ENCODE data around the gene ANO2.

ANO2 gene

DNA sequence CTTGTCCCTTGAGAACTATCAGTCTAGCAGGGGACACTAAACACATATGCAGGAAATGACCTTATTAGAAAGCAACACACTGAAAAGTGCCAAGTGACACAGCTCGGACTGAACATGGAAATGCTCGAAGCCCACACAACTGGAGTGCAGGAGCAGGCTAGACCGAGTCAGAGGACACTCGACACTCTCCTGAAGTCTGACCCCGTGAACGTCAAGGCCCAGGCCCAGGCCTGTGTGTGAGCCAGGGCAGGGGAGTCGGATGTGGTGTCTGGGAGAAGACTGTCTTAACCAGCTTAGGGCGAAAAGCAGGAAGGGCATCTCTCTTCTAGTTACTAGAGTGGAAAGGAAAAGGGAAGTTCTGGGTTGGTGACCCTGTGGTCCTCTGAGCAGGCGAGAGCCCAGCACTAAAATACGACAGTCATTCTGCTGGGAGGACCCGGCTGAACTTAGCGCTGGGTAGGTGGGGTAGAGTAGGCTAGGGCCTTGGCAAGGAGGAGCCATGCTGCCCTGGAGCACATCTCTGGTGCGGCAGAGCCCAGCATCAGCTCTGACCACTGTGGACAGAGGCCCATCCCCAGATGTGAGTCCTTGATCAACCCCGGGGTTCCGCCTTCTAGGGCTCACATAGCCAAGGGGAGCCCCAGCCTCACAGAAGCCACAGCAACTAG, 420.2 kb downstream of the ANO2 start:
- DNase-seq: no peak

DNA sequence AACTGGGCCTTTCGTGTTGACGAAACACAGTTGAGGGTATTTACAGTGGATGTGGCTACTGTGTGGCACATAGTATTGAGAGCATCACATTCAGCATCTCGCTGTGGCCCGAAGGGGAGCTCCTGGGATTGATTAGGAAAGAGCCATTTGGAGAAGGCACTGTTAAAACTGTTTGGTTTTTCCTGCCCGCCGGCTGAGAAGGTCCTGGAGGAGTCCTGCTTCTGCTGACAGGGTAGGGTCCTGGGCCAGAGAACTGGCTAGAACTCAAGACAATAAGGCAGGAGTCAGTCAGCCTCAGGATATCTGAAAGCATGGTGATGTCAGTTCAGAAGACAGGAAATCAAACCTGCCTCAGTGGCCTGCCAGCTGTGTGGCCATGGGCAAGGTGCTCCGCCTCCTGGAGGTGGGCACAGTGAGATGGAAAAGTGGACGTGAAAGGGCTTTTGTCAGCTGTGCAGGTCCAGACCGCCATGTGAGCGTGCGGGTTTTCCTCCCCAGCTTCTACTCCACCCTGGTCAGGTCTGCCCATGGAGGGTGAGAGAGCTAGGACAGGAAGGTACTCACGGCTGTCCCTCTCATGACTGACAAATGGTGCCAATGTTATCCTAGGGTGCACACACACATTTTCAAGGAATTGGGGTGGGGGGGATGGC, 420.8 kb downstream of the ANO2 start:
- no peak for DNase-seq

DNA sequence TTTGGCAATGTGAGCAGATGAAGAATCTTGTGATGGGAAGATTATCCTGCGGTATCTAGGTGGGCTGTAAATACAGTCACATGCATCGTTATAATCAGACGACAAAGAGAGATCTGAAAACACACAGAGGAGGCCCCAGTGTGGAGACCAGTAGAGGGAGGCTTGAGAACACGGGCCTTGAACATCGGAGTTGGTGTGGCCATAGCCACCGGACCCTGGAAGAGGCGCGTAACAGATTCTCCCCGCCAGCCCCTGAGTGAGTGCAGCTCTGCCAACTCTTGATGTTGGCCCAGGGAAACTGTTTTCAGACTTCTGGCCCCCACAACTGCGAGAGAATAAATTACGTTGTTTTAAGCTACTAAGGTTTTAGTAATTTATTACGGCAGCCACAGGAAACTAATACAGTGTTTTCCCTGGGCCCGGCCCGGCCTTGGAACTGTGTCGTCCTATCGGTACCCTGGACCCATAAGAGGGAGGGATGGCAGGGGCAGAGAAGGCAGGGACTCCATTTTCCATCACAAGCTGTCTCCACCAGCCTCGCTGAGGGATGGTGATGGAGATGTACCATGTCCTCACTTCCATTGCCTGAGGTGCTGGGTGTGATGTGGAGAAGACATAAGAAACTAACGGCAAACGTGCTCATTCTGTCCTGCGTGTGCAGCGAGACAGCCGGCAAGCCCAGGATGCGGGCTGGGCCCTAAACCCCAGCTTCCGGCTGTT, 421.5 kb downstream of the ANO2 start:
- DNase-seq: no peak

DNA sequence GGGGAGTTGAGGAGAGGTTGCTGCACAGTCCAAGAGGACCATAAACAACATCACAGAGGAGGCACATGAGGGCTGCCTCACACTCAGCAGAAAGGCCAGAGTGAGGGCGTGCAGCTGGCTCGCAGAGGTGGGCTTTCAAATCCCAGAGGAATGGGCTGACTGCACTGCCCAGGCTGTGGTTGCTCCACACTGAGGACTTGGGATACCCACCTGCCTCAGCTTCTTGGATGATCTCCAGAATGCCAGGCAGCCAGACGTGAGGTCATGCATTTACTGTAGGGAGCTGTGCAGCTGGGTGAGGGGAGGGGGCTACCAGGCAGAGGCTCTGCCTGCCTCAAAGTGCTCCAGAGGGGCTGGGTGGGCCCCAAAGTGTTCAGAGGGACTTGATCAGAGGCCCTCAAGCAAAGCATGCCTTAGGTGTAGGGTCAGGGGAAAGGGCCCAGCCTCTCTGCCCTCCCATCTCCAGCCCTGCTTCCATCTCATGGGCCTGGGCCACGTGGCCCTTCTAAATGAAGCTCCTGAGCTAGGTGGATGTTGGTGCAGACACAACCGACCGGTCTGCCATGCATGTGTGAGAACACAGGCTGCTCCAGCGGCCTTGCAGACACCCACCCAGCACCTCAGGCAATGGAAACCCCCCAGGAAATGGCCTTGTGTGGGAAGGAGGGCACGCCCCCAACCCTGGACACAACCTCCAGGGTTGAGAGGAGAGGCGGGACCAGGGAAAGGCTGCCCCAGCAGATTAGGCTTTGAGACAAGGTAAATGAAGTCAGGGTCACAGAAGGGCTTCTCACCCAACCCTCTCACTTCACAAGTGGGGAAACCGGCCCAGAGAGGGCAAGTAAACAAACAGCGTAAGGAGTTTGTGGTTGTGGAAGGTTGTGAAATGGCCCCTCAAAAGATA, 422.4 kb downstream of the ANO2 start:
- DNase-seq: no peak

DNA sequence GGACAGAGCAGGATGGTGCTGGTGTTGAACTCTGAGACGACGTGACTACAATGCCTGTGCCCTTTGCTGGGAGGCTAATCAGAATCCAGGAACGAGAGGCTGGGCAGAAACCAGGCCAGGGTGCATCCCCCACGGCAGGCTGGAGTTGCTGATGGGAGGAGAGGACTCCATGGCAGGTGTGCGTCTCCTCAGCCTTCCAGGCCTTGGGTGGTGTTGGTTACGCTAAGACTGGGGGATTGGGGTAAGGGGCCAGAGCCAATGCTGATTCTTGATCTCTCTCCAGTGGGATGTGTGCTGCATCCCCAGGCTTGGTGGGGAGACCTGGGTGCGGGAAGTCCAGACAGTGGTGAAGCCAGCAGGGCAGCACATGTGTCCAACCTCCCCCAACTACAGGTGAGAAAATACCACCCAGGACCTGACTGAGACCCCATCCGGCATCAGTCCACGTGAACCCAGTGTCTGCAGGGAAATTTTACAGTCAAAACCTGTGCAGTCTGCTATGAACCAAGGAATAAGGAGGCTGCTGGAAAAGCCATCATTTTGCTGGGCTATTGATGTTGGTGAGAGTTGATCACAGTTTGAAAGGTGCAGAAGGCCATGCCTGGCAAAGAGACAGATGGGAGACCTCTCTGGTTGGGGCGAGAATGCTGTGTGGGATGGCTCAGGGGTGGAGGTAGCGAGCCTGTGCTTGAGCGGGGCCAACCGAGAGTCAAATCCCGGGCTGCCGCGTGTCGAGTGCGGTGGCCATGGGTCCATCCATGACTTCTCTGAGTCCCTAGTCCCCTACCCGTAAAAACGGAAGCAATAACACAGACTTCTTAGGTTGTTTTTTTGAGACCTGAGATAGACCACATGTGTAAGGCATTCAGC, 423.4 kb downstream of the ANO2 start:
- no peak for DNase-seq

DNA sequence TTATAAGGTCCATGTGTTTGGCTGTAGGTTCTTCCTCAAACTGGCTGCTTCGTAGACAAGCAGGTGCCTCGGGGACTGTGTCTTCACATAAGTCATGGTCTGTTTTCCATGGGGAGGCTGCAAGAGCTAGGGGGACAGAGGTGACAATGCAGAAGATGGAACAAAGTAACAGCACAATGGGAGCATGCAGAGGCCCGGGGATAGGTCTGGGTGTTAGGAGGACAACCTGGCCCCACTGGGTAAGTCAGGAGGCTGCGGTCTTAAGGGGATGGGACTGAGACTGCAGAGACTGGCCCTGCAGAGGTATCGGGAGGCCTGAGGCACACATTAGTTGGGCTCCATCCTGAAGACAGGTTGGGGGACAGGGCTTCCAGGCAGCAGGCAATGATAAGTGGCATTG, 424.2 kb downstream of the ANO2 start:
- no peak for DNase-seq

DNA sequence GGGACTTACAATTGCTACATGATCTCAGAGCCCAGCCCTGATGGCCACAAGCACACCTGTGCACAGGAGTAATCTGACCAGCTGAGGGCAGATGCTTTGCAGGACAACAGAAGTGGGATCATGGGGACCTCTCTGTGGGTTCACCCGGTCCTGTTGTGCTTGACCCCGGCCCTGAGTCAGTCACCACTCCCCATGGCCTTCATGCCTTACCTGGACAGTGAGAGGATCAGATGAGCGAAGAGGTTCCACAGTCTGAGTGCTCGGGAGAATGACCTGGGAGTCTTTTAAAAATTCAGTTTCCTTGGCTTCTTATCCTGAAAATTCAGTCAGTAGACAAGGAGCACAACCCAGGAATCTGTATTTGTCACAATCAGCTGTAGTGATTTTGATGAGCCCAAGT, 425.0 kb downstream of the ANO2 start:
- DNase-seq: no peak

DNA sequence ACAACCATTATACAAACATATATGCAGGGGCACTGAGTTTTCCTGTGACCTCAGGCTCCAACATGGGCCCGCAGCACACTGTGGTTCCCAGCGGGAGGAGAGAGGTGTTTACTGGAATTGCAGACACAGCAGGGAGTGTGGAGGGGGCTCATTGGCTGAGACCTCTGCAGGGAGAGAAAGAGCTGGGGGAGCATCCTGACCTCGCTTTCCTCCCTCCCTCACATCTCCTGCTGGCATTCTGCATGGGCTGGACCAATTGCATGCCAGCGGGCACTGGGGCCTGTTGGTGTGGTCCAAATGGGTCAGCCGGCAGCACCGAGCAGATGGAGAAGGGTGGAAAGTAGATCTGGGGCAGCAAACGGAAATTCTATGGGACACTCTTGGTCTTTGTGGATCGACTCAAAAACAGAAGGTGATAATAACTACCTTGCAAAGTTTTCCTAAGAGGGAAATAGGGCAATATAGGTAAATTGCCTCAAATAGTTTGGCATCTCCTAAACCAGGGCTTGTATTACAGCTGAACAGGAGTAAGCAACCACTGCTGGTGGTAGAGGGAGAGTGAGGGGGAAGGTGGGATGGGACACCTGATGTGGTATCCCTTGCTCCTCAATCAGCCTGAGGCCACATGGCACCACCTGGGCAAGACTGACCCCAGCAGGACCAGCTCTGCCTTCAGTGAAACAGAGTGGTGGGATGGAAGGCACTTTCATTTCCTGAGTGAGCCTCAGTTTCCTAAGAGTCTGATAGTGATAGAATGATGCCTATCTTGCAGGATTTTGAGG, 426.3 kb downstream of the ANO2 start:
- no peak for DNase-seq

DNA sequence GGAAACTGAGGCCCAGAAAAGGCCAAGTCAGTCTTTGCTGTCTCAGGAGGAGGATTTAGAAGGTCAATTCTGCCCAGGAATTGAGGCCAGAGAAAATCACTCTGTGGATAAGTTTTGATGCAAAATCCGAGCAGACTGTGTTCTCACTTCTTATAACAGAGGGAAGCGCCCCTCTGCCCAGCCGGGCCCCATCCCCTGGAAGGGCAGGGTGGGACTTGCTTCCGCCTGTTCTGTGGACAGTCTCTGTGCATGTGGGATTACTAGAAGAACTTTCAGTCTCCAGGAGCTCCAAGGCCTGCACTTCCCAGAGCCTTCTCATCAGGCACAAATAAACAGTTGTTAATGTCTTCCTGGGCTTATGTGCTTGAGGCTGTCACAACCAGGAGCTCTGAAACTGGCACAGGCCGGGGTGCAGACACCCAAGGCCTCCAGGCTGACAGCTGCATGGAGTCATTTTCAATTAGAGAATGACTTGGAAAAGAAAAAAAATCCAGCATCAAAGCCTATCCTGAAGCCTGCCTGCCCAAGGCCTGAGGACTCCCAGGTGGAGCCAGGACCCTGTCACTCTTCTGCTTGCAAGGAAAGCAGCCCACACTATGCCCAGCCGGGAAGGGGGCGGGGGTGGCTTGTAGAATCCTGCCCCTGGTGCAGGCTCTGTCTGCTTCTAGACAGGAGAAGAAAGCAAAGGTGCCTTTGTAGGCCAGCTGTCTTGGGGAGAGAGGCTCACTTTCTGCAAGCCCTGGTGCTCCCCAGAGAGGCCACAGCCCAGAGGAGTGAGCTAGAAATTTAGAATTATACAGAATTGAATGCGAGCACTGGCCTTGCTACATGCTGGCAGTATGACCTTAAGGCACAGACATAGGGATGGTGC, 428.5 kb downstream of the ANO2 start:
- DNase-seq: no peak

DNA sequence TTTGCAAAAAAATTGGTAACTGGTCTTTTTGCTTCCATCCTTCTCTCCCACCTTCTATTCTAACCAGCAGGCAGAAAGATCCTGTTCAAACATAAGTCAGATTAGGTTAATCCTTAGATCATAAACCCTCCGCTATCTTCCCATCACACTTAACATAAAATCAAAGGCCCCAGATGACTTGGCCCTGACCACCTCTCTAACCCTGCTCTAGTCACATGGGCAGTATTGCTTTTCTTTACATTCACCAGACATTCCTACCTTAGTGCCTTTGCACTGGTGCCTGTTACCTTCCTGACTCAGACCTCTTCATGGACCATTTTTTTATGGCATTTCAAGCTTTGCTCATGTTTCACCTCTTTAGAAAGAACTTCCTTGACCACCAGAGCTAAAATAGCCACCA, 429.6 kb downstream of the ANO2 start:
- DNase-seq: no peak

DNA sequence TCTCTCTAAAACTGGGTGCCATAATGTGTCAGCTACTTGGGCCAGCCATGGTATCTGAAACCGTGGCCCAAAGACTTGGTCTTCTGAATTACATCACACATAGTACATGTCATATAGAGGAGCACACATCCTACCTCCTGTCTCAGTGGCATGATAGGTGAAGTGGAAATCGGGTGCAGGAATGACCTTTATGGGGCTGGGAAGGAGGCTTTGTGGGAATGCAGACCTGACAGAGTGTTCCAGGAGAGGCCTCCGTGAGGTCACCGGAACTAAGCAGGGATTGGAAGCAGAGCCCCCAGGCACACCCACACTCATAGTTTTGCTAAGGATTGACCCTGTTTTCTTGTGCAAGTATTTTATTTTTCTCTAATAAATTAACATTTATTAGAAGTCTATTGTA, 430.5 kb downstream of the ANO2 start:
- DNase-seq: no peak

DNA sequence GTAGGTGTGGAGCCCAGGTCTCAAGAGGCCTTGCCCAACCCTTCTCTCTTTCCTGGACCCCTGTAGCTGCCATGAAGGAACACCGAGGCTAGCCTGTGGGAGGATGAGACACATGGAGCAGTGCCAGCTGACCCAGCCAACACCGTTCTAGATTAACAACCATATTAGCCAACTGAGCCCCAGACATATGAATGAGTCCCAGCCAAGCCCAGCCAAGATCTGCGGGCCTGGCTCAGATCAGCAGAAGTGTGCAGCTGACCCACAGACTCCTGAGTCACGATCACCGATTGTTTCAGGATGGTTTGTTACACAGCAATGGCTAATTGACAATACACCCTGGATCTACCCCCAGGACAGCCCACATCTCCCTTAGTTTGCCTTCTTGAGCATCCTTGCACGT, 431.0 kb downstream of the ANO2 start:
- no peak for DNase-seq

DNA sequence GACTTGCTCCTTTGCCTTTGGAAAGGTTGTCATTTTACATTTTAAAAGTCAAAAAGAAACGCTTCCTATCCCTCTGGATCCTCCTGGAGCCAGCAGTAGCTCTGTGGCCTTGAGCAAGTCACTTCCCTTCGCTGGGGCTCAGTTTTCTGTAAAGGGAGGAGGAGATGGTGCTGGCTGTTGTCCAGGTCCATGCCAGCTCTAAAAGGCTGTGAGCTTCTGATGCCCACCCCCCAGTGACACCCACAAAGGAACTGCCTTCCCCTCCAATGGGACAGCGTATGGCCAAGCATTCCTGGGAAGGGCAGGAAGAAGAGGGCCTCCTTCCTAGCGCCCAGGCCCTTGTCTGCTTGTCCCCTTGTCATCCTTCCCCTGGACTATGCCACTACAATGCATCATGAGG, 431.7 kb downstream of the ANO2 start:
- DNase-seq: no peak
